Stimulated activated CD8-positive, alpha-beta memory T cell treated with anti-CD3 and anti-CD28 coated beads, Interleukin-12 subunit alpha, Interleukin-12 subunit beta, amount 100 ng/mL, for 24 hours (primary cell): Measurements from ENCODE around the gene PLK5.
"Not testable (repeated sequence)": the region's sequence is repeated elsewhere in the genome, so short reads cannot be mapped to it uniquely, and the experiment has no call there.

Experiments used
- DNase-seq: peaks from one replicate; pipeline ENCODE4 v3.0.0-alpha.2; 2020; ENCODE audit errors: extremely low read depth

Gene PLK5

DNA sequence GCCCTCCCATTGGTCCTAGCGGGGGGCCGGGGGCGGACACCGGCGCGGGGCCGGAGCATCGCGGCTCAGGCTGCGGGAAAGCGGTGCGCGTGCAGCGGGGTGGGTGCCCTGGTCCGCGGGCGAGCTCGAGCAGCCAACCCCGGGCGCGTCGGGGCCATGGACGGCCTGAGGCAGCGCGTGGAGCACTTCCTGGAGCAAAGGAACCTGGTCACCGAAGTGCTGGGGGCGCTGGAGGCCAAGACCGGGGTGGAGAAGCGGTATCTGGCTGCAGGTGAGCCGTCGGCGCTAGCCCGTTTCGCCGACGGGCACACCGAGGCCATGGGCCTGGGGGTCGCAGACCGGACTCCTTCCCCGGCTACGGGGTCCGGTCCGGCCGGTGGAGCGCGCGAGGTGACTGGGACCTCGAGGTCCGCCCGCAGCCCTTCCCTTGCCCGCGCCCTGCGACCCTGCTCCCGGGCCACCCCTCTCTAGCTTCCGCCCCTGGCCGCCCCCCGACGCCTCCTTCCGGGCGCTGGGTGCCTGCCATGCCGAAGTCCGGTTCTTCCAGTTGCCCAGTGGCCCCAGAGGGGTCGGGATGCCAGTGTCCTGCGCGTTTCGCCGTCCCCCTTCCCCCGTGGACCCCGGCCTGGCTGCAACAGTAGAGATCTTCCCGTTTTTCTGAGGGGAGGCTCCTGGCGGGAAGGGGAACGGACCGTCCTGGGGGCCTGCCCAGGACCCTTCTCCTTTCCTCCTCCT, 32.6 kb upstream of the PLK5 start, which contains the start of gene REEP6:
Gene REEP6 (plus strand): TSS at position 68 of the 735 bp plus-strand sequence. CDS start 89 bp downstream, at position 157.
- no peak for DNase-seq

DNA sequence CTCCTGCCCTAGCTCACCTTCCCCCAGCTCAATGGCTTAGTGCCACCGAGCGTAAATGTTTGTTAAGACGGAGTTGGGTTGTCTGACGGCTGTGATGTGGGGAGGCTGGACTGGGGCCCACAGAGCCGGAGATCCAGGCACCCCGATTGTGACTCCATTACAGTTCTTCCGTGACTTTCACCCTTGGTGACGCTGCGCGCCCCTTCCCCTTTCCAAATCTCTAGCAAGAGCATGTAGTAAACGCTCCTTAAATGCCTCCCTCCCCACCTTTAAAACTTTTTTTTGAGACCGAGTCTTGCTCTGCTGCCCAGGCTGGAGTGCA, 32.1 kb upstream of the PLK5 start:
- no peak for DNase-seq

DNA sequence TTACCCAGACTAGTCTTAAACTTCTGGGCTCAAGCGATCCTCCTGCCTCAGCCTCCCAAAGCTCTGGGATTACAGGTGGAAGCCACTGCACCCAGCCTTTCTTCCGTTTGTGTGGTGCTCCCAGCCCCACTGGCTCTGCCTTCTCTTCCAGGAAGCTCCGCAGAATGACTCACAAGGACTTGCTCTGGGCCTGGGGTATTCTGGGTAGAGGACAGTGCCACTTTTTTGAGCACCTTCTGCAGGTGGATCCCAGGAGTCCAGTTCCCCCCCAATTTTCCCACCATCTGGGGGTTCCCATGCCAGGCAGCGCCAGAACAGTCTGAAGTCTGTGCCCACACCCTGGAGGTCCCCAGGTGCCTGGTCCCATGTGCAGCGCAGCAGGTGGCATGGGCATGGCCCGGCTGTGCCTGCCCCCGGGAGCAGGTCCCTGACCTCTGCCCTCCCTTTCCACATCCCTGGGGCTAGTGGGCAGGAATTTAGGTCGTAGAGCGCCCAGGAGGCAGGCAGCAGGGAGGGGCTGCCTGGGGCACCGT, 31.3 kb upstream of the PLK5 start:
- DNase-seq: no peak

DNA sequence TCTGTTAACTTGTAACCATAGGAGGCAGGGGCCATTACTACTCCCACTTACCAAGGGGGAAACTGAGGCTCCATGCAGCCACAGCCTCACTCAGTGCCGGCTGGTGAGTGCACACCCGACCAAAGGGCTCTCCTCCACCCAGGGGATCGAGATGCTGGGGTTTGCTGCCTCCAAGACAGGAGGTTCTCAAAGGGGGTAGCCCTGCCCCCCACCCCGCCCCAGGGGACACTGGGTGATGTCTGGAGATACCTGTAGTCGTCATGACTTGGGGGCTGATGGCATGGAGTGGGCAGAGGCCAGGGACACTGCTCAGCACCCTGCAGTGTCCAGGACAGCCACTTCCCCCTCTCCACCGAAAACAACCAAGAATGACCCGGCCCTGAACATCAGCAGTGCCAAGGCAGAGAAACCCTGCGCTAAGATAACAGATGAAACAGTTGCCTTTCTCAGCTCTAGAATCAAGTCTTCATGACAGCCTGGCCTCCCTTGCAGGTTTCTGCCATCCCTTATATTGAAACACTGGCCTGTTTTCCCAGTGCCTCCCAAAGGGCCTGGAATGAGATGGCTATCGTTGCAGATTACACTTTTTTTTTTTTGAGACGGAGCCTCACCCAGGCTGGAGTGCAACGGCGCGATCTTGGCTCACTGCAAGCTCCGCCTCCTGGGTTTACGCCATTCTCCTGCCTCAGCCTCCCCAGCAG, 29.6 kb upstream of the PLK5 start:
- DNase-seq: no peak

DNA sequence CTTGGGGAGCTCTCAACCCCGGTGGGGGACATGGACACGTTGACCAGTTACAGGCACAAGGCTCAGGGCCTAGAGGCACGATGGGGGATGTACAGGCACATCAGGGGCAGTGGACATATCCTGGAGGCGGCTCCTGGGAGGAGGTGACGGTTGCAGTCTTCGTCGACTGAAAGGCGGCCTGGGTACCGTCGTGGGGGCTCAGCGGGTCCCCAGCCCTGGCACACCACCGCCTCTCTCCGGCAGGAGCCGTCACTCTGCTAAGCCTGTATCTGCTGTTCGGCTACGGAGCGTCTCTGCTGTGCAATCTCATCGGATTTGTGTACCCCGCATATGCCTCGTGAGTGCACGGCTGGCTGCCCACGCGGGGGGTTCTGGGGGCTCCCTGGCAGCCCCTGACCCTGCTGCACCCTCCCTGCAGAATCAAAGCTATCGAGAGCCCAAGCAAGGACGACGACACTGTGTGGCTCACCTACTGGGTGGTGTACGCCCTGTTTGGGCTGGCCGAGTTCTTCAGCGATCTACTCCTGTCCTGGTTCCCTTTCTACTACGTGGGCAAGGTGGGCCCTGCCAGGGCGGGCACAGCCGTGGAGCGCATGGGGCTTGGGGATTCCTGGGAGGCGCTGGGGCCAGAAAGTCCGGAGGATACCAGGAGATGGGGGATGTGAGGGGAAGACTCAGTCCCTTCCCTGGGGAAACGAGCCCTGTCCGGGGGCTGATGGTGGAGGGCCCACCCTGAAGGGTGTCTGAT, 28.7 kb upstream of the PLK5 start:
- no peak for DNase-seq

DNA sequence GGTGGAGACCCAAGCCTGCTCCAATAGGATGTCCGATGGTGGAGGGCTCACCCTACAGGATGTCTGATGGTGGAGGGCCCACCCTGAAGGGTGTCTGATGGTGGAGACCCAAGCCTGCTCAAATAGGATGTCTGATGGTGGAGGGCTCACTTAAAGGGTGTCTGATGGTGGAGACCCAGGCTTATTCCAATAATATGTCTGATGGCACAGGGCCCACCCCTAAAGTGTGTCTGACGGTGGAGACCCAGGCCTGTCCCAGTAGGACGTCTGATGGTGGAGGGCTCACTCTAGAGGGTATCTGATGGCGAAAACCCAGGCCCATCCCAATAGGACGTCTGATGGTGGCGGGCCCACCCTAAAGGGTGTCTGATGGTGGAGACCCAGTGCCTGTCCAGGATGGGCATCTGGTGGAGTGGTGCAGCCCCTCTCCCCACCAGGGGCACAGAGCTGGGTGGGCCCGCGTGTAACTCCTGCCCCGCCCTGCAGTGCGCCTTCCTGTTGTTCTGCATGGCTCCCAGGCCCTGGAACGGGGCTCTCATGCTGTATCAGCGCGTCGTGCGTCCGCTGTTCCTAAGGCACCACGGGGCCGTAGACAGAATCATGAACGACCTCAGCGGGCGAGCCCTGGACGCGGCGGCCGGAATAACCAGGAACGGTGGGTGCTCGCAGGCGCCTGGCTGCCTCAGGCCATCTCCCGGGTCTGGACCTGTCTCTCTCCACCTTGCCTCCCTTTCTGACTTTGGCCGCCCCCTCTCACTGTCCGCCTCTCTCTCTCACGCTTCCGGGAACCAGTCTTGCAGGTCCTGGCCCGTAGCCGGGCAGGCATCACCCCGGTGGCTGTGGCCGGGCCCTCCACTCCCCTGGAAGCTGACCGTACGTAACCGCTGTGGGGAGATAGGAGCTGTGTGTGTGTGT, 27.8 kb upstream of the PLK5 start:
- no peak for DNase-seq

DNA sequence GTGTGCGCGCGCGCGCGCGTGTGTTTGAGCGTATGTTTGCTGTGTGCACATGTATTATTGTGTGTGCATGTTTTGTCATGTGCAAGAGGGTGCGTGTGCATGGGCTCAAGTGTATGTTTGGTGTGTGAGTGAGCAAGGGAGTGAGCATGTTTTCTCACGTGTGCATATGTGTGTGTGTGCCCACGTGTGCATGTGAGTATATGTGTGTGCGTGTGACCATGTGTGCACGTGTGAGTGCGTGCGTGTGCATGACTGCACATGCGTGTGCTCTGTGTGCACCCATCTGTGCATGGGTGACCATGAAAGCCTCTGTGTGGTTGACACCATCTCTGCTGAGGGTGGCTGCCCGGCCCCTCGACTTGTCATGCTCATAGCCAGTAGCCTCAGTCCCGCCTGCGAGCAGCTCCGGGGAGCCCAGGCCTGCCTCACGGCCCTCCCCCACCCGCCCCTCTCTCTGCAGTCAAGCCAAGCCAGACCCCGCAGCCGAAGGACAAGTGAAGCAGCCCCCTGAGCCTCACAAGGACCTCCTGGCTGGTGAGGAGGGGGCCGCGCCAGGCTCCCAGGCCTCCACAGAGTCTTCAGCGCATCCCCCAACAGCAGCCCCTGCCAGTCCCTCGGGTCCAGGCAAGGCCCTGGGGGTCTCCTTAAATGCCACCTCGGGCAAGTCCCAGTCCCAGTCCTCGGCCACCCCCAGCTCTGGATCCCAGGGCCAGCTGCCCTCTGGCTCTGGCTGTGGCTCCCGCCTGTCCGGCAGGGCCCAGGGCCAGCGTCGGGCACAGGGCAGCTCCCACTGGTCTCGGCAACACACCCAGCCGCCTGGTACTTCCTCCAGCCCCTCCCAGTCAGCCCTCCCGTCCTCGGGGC, 26.9 kb upstream of the PLK5 start:
- no peak for DNase-seq

DNA sequence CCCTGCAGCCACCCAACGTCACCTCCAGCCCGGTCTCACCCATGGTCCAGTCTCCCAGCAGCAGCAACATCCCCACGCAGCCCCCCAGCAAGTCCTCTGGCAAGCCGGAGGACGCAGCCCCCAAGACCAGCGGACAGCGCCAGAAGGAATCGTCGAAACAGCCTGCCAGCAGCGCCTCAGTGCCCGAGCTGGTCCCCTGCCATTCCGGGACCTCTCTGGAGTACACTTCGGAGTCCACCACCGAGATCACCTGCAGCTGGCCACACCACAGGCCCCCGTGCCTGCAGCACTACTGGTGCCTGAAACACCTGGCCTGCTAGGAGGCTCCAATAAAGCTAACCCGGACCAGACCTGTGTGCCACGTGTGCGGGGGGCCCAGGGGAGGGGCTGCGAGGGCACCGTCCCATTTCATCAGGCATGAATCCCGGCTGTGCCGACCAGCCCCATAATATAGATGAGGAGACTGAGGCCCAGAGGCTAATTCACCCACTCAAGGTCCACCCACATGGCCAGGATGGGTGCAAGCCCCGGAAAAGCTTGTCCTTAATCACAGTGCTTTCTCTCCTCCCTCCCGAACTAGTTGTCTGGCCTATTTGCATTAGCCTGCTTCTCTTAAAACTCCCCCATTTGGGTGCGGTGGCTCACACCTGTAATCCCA, 26.2 kb upstream of the PLK5 start:
- DNase-seq: no peak

DNA sequence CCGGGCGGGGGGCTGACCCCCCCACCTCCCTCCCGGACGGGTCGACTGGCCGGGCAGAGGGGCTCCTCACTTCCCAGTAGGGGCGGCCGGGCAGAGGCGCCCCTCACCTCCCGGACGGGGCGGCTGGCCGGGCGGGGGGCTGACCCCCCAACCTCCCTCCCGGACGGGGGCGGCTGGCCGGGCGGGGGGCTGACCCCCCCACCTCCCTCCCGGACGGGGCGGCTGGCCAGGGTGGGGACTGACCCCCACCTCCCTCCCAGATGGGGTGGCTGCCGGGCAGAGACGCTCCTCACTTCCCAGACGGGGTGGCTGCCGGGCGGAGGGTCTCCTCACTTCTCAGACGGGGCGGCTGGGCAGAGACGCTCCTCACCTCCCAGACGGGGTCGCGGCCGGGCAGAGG, 24.6 kb upstream of the PLK5 start:
- DNase-seq: not testable (repeated sequence)

DNA sequence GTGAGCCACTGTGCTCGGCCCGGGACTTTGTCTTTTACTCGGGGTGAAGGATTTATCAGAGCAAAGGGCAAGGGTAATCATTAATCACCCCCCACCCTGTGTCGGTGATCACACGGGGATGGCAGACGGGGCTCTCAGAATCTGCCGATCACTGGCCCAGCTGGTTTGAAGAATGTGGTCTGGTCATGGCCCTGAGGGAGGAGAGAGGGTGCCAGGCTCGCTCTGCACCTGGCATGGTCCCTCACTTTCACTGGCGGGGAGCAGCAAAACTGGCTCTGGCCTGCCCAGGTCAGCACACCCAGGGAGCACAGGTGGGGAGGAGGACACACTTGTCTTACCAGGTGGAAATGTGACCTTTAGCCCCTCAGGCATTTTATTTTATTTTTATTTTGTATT, 22.7 kb upstream of the PLK5 start:
- DNase-seq: no peak

DNA sequence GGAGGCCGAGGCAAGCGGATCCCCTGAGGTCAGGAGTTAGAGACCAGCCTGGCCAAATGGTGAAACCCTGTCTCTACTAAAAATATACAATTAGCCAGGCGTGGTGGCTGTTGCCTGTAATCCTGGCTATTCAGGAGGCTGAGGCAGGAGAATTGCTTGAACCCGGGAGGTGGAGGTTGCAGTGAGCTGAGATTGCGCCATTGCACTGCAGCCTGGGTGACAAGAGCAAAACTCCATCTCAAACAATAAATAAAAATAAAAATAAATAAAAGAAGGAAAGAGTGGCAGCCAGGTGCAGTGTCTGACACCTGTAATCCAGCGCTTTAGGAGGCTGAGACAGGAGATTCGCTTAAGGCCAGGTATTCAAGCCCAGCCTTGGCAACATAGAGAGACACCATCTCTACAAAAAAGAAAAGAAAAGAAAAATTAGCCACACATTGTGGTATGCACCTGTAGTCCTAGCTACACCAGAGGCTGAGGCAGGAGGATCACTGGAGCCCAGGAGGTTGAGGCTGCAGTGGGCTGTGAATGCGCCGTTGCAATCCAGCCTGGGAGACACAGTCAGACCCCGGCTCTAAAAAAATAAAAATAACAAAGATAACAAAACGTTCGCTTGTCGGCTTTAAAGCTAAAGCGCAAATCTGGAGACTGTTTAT, 21.3 kb upstream of the PLK5 start:
- no peak for DNase-seq

DNA sequence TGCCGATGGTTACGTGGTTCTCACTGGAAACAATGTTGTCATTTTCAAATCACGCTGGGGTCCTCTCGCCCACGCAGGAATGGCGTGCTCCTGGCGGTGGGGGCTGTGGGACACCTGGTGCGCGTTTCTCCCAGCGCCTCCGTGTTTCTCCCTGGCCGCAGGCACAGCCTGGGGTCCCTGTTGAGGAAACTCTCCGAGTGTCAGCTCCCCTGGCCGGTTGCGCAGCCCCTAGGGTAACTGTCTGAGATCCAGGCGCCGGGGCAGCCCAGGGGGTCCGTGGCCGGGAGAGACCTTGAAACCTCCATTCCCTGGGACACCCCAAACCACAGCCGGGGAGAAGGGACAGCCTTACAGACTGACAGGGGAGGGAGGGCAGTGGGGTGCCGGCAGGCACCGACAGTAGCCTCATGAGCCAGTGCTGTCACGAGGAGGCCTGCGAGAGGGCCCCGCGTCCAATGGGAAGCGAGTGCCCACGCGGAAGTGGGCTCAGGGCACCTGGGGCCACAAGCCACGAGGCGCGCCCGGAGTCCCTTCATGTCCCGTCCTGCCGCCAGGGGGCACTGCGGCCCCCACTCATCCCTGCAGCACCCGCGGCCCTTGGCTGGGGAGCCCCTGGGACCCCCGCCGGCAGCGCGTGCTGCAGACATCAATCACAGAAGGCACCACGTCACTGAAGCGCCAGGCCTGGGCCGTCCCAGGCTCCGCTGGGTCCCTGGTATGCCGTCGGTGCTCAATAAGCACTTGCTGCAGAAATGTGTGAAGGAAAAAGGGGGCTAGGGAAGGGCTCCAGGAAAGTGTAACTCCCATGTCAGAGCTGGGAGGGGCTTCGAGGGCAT, 20.6 kb upstream of the PLK5 start:
- DNase-seq: no peak

DNA sequence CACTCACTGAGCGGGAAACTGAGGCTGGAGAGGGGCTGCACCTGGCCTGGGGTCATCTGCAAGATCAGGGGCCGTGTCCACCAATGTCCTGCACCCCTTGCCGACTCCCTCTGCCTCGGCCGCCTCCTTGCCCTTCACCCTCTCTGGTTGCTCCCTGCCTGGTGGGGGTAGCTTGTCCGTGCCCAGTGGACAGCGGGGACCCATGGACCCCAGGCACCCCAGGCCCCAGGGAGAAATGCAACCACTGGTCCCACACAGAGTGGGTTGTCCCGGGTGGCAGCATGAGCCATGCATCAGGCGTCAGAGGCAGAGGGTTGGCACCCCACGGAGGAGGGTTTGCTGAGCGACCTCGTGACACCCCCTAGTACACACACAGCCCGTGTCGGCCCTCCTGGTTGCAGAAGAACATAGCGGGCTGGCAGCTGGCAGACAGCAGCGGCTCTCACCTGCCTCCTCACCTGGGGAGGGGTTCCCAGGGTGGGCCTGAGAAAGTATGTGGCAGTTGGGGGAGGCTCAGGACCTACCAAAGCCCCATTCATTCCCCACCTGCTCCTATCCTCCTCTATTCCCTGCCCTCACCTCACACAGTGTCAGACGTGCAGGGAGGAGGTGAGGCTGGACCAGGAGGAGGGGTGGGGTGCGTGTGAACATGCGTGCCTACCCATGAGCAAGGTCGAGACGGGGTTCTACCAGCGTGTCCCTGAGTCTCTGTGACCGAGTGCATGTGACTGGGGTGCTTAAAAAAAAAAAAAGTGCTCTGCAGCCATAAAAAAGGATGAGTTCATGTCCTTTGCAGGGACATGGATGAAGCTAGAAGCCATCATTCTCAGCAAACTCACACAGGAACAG, 19.7 kb upstream of the PLK5 start:
- DNase-seq: no peak

DNA sequence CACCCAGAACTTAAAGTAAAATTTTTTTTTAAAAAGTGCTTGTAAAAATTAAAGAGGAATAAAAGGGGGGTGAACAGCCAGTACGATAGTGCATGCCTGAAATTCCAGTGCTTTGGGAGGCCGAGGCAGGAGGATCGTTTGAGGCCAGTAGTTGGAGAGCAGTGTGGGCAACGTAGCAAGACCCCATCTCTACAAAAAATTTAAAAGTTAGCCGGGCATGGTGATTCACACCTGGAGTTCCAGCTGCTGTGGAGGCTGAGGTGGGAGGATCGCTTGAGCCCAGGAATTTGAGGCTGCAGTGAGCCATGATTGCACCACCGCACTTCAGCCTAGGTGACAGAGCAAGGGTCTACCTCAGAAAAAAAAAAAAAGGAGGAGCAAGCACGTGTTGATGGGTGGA, 18.9 kb upstream of the PLK5 start:
- DNase-seq: no peak

DNA sequence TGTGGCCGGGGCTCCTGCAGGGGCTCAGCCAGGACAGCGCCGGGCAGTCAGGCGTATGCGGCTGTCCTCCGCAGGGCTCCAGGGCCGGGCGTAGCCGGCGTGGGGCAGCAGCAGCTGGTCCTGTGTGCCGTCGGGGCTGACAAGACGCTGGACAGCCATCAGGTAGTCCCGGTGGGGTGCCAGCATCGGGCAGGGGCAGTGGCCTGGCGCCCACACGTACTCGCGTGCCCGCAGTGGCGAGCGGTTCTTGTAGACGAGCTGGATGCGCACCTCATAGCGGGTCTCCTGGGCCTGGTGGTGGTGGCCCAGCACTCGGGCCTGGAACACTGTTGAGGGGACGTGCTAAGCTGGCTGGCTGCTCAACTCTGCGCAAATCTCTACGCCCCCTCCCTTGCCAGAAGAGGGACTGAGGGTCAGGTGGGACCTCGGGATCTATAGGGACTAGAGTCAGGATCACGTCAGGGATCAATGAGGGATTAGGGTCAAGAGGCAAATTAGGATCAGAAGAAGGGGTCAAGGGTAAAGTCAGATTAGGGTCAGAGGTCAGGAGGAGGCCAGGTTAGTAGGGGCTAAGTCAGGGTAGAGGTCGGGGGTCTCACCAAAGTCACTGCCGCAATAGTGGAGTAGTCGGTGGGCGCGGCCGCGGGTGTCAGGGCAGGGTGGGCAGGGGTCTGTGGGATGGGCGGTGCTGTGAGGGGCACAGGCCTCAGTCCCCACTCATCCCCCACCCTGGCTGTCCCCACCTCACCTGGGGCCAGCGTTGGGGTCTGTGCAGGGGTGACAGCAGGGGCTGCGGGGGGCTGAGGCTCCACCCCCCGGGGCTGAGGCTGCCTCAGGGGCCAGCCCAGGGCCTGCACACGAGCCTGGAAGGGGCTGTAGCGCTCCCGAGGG, 17.6 kb upstream of the PLK5 start:
- DNase-seq: no peak

DNA sequence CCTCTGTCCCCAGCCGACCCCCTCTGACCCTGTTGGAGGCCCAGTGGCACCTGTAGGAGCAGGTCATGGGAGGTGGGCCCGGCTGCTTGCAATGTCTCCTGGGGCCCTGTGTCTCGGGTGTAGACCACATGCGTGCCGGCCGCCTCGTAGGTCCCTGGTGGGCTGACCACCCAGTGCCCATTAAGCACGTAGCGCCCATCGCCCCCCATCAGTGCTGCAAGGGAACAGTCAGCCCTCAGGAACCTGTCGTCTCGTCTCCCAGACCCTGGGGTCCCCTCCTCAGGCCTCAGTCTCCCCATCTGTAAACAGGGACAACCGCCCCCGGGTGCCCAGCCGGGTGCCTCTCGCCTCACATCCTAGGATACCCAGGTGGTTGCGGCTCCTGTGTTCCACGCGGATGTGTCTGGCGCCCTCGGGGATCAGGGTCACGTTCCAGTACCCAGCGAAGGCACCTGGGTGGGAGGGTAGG, 16.7 kb upstream of the PLK5 start:
- no peak for DNase-seq
